Body of pancreas (tissue), 4 donors: ENCODE data around the gene CLEC16A. TPM values are rescaled to one million over a fixed set of nuclear protein-coding genes. Genes with fewer than 3 reads are reported as not detected.

Experiments used
- ATAC-seq: fragments of 150-250 bp; one replicate; pipeline ENCODE4 v1.9.1; 2016
- DNase-seq, 4 donors: peaks; one replicate each; pipeline ENCODE4 v3.0.0-alpha.2; 2019
- H3K27ac ChIP-seq, 4 donors: fragments of 200-600 bp; sonication (generic); 1 replicate in 3 of 4; 2 replicates in 1 of 4; pipeline versions ENCODE4 v1.5.1 to v1.6.1; 2016 to 2019; ENCODE audit warnings: mild to moderate bottlenecking in 1 of 4, mixed read lengths in 1 of 4, moderate library complexity in 1 of 4
- H3K27me3 ChIP-seq, 2 donors: fragments of 200-600 bp; sonication (generic); one replicate each; pipeline ENCODE4 v1.6.0; 2016; ENCODE audit warnings: mild to moderate bottlenecking in 1 of 2
- H3K36me3 ChIP-seq, 2 donors: fragments of 200-600 bp; sonication (generic); replicated peaks in 1 of 2; 2 replicates each; pipeline ENCODE4 v1.5.1; 2016; ENCODE audit warnings: low read depth in 2 of 2; ENCODE audit not compliant: insufficient read depth in 1 of 2
- H3K4me1 ChIP-seq: fragments of 200-600 bp; sonication (generic); one replicate; pipeline ENCODE4 v1.6.0; 2016
- H3K4me3 ChIP-seq, 2 donors: fragments of 200-600 bp; sonication (generic); 1 replicate in 1 of 2; 2 replicates in 1 of 2; pipeline ENCODE4 v1.5.1; 2016 to 2019
- H3K9me3 ChIP-seq, 3 donors: fragments of 200-600 bp; sonication (generic); 1 replicate in 2 of 3; 2 replicates in 1 of 3; pipeline ENCODE4 v1.5.1; 2016
- CTCF ChIP-seq, 7 experiments: fragments of 450-650 bp in 4 of 7; fragments of 200-600 bp in 3 of 7; sonication (generic) in 3 of 7; IDR thresholded peaks; one replicate each; pipeline ENCODE4 v1.5.1; 2016 to 2019; ENCODE audit warnings: antibody characterized with exemption in 7 of 7
- POLR2A ChIP-seq, 3 donors: fragments of 450-650 bp; IDR thresholded peaks; one replicate each; pipeline ENCODE4 v1.6.1; 2016; ENCODE audit warnings: antibody characterized with exemption in 3 of 3, mild to moderate bottlenecking in 2 of 3
- WGBS, 2 donors: methylation state at CpG; one replicate each; pipeline ENCODE4 v1.1.5; 2017; 5-methylcytosine and 5-hydroxymethylcytosine counted together
- intact Hi-C: fragments of 100-400 bp; cut with DNase I; formaldehyde crosslinking; loops from one replicate; pipeline ENCODE4 v1.15.1; 2023
- total RNA-seq, 2 donors: library from RNA; depleted of rRNA; stranded (reverse); fragments of >200 nt; gene quantifications; one replicate each; pipeline ENCODE4 v1.1.0, GENCODE V29; 2016

CLEC16A gene
- total RNA-seq, 2 donors from 2014 or later = 15.0 to 21.4 TPM

GRCh38 chr16:10999300-10999699 is 54.9 kb downstream of the CLEC16A start:
- DNase-seq (no peak), ATAC-seq (no peak)
- Histone ChIP-seq H3K4me1 (no peaks in the 10 kb centered on the region), H3K27ac (no peak overlapping the region), H3K9me3 (no peaks in the 10 kb centered on the region), H3K4me3 (no peak overlapping the region), H3K27me3 (no peaks in the 10 kb centered on the region), H3K36me3 (peaks cover 0 to 6% of the 10 kb centered on the region in 2 donors)
- WGBS, 2 donors = 78 to 85% methylated on average over 3 of the region's 3 CpGs
- no peak for TF ChIP-seq CTCF (IDR thresholded peaks at IDR 0.05)
- TF ChIP-seq POLR2A (IDR thresholded peaks at IDR 0.05) = no peak
- intact Hi-C loops = no loop called here

- Histone ChIP-seq H3K9me3 (no peaks in the 10 kb centered on the region), H3K4me1 (no peaks in the 10 kb centered on the region), H3K36me3 (peaks cover 0 to 6% of the 10 kb centered on the region in 2 donors), H3K4me3 (no peak overlapping the region), H3K27ac (no peak overlapping the region), H3K27me3 (no peaks in the 10 kb centered on the region)
- ATAC-seq = no peak
- intact Hi-C loops = no loop called here
- DNase-seq = no peak
- TF ChIP-seq POLR2A (IDR thresholded peaks at IDR 0.05) = no peak
- TF ChIP-seq CTCF (IDR thresholded peaks at IDR 0.05) = no peak
- 89 to 94% methylated on average over 7 of the region's 7 CpGs for WGBS, 2 donors
These were observed 57.2 kb downstream of the CLEC16A start for GRCh38 chr16:11001611-11002010.

GRCh38 chr16:11003141-11003540 is 58.8 kb downstream of the CLEC16A start:
- DNase-seq = no peak
- no peak for ATAC-seq
- TF ChIP-seq CTCF (IDR thresholded peaks at IDR 0.05) (no peak), POLR2A (IDR thresholded peaks at IDR 0.05) (no peak)
- H3K27me3 ChIP-seq = no peaks in the 10 kb centered on the region
- intact Hi-C loops = no loop called here
- no peak overlapping the region for H3K4me3 ChIP-seq
- peaks cover 0 to 6% of the 10 kb centered on the region in 2 donors for H3K36me3 ChIP-seq
- H3K4me1 ChIP-seq = no peaks in the 10 kb centered on the region
- H3K27ac ChIP-seq = no peak overlapping the region
- WGBS, 2 donors = 89 to 90% methylated on average over 16 of the region's 16 CpGs
- no peaks in the 10 kb centered on the region for H3K9me3 ChIP-seq

- no peak overlapping the region for H3K4me3 ChIP-seq
- DNase-seq = no peak
- no peaks in the 10 kb centered on the region for H3K4me1 ChIP-seq
- no peak for ATAC-seq
- H3K9me3 ChIP-seq = no peaks in the 10 kb centered on the region
- peaks cover 0 to 6% of the 10 kb centered on the region in 2 donors for H3K36me3 ChIP-seq
- TF ChIP-seq CTCF (IDR thresholded peaks at IDR 0.05) (no peak), POLR2A (IDR thresholded peaks at IDR 0.05) (no peak)
- WGBS, 2 donors = 88 to 100% methylated on average over 2 to 4 of the region's 4 CpGs
- intact Hi-C loops = no loop called here
- no peaks in the 10 kb centered on the region for H3K27me3 ChIP-seq
- H3K27ac ChIP-seq = no peak overlapping the region
These were observed 60.0 kb downstream of the CLEC16A start for GRCh38 chr16:11004351-11004750.

- intact Hi-C loops = no loop called here
- H3K36me3 ChIP-seq = peaks cover 0 to 6% of the 10 kb centered on the region in 2 donors
- WGBS, 2 donors = 71 to 81% methylated on average over 5 of the region's 5 CpGs
- DNase-seq = no peak
- H3K9me3 ChIP-seq = no peaks in the 10 kb centered on the region
- ATAC-seq = no peak
- no peak overlapping the region for H3K4me3 ChIP-seq
- no peaks in the 10 kb centered on the region for H3K4me1 ChIP-seq
- TF ChIP-seq POLR2A (IDR thresholded peaks at IDR 0.05) (no peak), CTCF (IDR thresholded peaks at IDR 0.05) (no peak)
- H3K27ac ChIP-seq = no peak overlapping the region
- no peaks in the 10 kb centered on the region for H3K27me3 ChIP-seq
These were observed 60.7 kb downstream of the CLEC16A start for GRCh38 chr16:11004973-11005610.
